CD4-positive, alpha-beta T cell treated with Interleukin-21 for 1 hour (primary cell): ENCODE measurements around the gene CBARP.
"Not testable (repeated sequence)": the region's sequence is repeated elsewhere in the genome, so short reads cannot be mapped to it uniquely, and the experiment has no call there.

ENCODE experiments used
- DNase-seq: peaks from one replicate; pipeline ENCODE4 v3.0.0-alpha.2; 2020

The CBARP gene

DNA sequence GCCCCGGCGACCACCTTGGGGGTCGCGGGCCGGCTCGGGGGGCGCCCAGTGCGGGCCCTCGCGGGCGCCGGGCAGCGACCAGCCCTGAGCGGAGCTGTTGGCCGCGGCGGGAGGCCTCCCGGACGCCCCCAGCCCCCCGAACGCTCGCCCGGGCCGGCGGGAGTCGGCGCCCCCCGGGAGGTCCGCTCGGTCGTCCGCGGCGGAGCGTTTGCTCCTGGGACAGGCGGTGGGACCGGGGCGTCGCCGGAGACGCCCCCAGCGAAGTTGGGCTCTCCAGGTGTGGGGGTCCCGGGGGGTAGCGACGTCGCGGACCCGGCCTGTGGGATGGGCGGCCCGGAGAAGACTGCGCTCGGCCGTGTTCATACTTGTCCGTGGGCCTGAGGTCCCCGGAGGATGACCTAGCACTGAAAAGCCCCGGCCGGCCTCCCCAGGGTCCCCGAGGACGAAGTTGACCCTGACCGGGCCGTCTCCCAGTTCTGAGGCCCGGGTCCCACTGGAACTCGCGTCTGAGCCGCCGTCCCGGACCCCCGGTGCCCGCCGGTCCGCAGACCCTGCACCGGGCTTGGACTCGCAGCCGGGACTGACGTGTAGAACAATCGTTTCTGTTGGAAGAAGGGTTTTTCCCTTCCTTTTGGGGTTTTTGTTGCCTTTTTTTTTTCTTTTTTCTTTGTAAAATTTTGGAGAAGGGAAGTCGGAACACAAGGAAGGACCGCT lies 31.5 kb downstream of the CBARP start:
- DNase-seq: no peak

DNA sequence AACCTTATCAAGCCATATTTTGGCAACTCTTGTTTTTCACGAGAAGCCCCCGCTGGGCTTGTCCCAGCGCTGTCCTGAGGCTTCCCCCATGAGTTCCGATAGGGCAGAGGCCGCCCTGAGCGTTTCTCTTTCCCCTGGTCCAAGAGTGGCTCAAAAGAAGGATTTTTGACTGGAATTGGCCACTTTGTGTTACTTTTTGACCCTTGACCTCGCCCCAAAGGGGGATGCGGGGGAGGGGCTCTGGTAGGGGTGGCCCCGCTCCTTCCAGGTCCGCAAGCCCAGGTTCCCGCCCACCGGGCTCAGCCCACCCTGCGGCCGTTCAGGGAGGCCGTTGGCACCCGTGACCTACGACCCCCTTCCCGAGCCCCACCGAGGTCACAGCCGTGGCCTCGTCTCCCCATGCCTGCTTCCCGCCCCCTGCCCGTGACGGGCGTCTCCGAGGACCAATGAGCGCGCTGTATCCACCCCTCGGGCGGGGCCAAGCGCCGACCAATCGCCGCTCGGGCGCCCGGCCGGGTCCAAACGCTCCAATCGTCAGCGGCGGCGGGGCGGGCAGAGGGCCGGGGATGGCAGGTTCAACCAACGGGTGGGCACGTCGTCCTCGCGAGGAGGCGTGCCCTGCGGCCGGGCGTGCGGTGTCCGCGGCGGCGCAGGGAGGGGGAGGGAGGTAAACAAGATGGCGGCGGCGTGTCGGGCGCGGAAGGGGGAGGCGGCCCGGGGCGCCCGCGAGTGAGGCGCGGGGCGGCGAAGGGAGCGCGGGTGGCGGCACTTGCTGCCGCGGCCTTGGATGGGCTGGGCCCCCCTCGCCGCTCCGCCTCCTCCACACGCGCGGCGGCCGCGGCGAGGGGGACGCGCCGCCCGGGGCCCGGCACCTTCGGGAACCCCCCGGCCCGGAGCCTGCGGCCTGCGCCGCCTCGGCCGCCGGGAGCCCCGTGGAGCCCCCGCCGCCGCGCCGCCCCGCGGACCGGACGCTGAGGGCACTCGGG lies 32.4 kb downstream of the CBARP start, which contains the start of gene STK11:
Gene STK11 (plus strand): TSS at position 665 of the 986 bp plus-strand sequence. CDS start 1,136 bp downstream, outside the sequence.
- peak; percentile 99 for DNase-seq

DNA sequence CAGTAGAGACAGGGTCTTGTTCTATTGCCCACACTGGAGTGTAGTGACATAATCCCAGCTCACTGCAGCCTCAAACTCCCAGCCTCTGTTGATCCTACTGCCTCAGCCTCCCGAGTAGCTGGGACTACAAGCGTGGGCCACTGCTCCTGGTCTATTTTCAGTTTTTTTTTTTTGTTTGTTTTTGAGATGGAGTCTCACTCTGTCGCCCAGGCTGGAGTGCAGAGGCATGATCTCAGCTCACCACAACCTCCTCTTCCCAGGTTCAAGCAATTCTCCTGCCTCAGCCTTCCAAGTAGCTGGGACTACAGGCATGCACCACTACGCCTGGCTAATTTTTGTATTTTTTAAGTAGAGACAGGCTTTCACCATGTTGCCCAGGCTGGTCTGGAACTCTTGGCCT lies 37.2 kb downstream of the CBARP start:
- not testable (repeated sequence) for DNase-seq

DNA sequence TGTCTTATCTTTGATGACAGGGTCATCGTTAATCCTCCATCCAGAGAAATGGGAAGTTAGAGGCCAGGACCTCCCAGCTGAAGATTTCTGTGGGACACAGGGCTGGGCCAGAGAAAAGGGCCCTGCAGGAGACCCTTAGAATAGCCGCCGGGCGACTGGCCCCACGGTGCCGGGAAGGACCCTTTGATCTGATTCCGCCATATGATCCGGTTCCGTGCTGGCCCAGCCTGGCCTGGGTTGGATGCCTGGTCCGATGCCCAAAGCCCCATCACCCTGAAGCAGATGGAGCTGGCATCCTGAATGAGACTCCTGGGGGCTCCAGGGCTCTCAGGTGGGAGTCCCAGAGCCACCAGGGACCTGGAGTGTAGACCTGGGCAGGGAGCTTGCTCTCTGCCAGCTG lies 38.3 kb downstream of the CBARP start:
- DNase-seq: no peak

DNA sequence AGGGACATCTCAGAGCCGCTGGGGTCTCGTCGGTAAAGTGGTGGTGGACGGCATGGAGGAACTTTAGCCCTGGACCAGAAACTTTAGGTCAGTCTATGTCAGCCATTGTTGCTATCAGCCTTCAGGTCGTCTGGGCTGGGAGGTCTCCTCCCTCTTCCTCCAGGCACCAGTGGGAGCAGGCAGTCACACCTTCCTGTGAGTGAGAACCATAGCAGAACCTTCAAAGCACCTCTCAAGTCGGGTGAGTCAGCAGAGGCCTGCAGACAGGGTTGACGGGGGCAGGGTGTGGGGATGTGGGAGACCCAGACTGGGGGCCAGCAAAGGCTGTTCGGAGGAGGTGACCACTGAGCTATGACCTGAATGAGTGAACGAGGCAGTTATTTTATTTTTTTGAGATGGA lies 48.4 kb downstream of the CBARP start:
- peak; percentile 48 for DNase-seq

DNA sequence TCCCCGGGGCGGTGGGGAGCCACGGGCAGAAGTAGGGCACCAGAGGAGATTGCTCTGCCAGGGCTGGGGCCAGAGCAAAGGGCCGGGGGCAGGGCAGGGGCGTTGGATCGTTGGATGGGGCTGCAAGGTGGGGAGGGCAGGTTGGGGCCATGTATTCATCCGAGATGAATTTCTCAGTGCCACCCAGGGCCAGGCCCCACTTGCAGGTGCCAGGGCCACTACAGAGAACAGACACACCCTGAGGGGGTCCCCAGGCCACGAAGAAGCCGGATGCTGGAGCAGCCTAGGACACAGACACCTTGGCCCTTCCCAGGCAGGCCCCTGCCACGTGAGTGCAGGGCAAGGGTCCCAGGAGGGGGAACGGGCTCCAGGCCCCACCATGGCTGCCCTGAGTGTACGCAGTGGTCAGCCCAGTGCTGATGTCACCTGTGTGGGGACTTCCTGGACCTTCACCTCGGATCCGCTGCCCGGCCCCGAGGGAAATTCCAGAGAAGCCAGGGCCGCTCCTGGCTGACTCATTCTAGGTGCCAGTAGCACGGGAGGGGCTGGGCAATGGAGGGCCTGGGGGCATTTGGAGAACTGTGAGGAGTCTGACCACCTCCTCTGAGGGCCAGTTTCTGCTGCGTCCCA lies 54.1 kb downstream of the CBARP start:
- DNase-seq: no peak

DNA sequence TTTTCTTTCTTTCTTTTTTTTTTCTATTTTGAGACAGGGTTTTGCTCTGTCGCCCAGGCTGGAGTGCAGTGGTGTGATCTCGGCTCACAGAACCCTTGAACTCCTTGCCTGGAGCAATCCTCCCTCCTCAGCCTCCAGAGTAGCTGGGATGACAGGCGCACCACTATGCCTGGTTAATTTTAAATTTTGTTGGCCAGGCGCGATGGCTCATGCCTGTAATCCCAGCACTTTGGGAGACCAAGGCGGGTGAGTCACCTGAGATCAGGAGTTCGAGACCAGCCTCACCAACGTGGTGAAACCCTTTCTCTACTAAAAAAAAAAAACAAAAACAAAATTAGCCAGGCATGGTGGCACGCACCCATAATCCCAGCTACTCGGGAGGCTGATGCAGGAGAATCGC lies 55.1 kb downstream of the CBARP start:
- DNase-seq: no peak

DNA sequence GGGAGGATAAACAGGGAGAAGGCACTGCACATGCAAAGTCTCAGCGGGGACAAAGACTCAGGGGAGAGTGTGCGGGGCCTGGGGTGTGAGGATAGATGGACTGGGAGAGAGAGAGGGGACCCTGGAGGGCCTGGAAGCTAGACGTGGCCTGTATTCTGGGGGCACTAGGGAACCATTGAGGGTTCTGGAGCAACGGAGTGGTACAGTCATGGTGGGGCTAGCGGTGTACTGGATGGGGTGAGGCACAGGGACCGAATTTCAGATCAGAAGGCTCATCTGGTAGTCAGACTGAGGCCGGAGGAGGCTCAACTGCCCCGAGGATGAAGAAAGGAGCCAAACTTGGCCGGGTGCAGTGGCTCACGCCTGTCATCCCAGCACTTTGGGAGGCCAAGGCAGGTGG lies 55.7 kb downstream of the CBARP start:
- DNase-seq: no peak

DNA sequence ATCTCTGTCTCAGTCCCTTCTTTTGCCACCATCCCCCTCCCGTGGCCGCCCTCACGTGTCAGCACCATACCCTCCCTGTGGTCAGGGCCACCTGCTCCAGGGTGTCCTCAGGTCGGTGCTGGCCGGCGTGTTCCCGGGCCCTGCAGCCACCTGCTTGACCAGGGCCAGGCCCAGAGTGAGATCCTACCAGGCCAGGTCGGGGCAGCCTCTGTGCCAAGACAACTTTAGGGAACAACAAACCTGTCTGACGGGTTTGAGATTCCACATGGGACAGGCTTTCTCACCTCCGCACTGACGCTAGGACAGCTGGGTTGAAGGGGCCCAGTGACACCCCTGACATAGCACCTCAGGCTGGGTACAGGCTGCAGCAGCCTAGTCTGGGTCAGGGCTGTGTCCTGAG lies 56.2 kb downstream of the CBARP start:
- DNase-seq: no peak
